ENCODE results near the gene DPP6.
A peak's percentile ranks its signal among the peaks of the same experiment; 100 is the strongest.

DPP6 gene

GRCh38 chr7:154475864-154476263, 423.7 kb downstream of the DPP6 start:
- DNase-seq = no peak

GRCh38 chr7:154480817-154481216, 428.6 kb downstream of the DPP6 start:
- no peak for DNase-seq

- DNase-seq = no peak
These were observed 430.7 kb downstream of the DPP6 start for GRCh38 chr7:154482863-154483262.

GRCh38 chr7:154484406-154484805, 432.2 kb downstream of the DPP6 start:
- DNase-seq = no peak

- DNase-seq = no peak
These were observed 432.7 kb downstream of the DPP6 start for GRCh38 chr7:154484943-154485342.

- no peak for DNase-seq
These were observed 437.7 kb downstream of the DPP6 start for GRCh38 chr7:154489897-154490296.

GRCh38 chr7:154493594-154493993, 441.4 kb downstream of the DPP6 start:
- DNase-seq = no peak

- DNase-seq = no peak
These were observed 445.6 kb downstream of the DPP6 start for GRCh38 chr7:154497751-154498150.

GRCh38 chr7:154503962-154504550, 451.9 kb downstream of the DPP6 start:
- peak; percentile 70 for DNase-seq

- no peak for DNase-seq
These were observed 452.7 kb downstream of the DPP6 start for GRCh38 chr7:154504918-154505317.

GRCh38 chr7:154505362-154505761, 453.2 kb downstream of the DPP6 start:
- no peak for DNase-seq

- DNase-seq = no peak
These were observed 457.0 kb downstream of the DPP6 start for GRCh38 chr7:154509192-154509591.

- no peak for DNase-seq
These were observed 460.1 kb downstream of the DPP6 start for GRCh38 chr7:154512121-154512833.

- DNase-seq = no peak
These were observed 465.6 kb downstream of the DPP6 start for GRCh38 chr7:154517768-154518167.

GRCh38 chr7:154519229-154519628, 467.0 kb downstream of the DPP6 start:
- no peak for DNase-seq

- DNase-seq = no peak
These were observed 477.9 kb downstream of the DPP6 start for GRCh38 chr7:154530136-154530535.

GRCh38 chr7:154532771-154533170, 480.6 kb downstream of the DPP6 start:
- DNase-seq = no peak

- DNase-seq = no peak
These were observed 488.4 kb downstream of the DPP6 start for GRCh38 chr7:154540596-154540995.

- no peak for DNase-seq
These were observed 489.4 kb downstream of the DPP6 start for GRCh38 chr7:154541606-154542005.

- DNase-seq = no peak
These were observed 494.9 kb downstream of the DPP6 start for GRCh38 chr7:154546946-154547587.

GRCh38 chr7:154553711-154554265, 501.6 kb downstream of the DPP6 start:
- no peak for DNase-seq

- DNase-seq = no peak
These were observed 507.3 kb downstream of the DPP6 start for GRCh38 chr7:154559454-154559853.

GRCh38 chr7:154564676-154565075, 512.5 kb downstream of the DPP6 start:
- no peak for DNase-seq

- peak; percentile 1 for DNase-seq
These were observed 514.7 kb downstream of the DPP6 start for GRCh38 chr7:154566877-154567276.
